GM15510 (cell line): Measurements from ENCODE around the gene DAPK1.

Experiments
- POLR2A ChIP-seq: IDR thresholded peaks from 3 replicates; pipeline ENCODE4 v1.6.1; 2011; ENCODE audit warnings: borderline replicate concordance; ENCODE audit not compliant: insufficient read length; ENCODE audit errors: extremely low read depth

Gene DAPK1

DNA sequence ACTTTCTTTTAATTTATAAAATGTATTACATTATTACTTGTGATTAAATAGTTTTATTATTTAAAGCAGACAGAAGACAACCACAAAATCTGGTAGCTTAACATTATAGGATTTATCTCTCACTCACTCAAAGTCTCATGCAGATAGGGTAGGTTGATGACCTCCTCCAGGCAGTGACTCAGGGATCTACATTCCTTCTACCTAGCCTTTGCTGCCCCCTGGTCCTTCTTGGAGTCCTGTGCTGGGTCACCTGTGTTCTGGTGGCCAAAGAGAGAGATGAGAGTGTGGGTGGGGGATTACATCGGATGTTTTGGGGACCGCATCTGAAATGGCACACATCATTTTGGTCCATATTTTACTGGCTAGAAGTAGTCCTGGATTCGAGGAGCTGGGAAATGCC, 132.6 kb downstream of the DAPK1 start:
- TF ChIP-seq POLR2A = no peak

DNA sequence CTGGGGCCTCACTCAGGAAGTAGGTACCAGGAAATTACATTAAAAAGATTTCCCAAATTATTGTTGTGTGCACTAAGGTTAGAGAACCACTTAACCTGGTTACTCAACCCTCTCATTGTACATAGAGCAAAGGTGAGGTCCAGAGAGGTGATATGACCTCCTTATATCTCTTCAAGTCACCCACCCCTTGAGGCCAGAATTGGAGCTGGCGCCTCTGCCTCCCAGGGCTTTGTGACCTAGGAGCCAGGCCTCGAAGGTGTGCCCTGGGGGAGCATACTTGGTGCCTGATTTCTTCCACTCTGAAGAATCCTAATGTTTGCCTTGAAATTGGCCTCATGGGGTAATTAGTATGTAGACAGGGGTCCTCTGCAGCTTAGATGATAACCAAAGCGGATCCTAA, 133.2 kb downstream of the DAPK1 start:
- no peak for TF ChIP-seq POLR2A

DNA sequence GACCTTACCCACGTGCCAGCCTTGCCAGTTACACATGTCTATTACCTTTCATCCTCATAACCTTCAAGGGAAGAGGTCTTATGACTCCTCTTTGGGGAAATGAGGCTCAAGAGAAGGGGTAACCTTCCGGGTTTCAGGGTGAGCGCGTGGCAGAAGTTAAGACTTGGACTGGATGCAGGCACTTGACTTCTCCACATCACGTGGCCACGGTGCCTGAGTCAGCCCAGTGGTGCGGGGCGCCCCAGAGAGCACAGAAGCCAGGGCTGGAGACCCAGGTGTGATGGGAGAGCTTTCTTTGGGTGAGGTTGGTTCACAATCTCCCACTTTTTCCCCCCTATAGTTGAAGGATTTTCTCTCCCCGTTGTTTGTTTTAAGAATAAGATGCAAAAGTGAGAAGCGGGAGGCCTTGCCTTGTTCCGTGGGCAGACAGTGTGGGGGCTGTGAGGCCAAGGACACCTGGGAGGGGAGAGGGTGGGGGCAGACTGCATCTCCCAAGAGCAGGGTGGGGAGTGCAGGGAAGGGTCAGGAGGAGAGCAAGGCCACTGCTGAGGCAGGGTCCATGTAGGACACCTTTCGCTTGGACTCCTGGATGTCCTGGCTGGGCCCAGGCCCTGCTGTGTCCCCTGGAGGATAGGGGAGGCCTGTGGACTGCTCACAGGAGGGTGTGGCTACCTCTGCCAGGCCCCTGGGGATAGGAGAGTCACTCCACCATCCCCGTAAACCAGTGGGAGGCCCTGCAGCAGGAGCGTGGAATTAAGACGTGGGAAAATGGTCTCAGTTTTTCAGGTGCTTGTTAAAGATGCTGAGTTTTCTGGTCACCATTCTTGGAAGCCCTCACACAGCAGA, 138.2 kb downstream of the DAPK1 start:
- no peak for TF ChIP-seq POLR2A

DNA sequence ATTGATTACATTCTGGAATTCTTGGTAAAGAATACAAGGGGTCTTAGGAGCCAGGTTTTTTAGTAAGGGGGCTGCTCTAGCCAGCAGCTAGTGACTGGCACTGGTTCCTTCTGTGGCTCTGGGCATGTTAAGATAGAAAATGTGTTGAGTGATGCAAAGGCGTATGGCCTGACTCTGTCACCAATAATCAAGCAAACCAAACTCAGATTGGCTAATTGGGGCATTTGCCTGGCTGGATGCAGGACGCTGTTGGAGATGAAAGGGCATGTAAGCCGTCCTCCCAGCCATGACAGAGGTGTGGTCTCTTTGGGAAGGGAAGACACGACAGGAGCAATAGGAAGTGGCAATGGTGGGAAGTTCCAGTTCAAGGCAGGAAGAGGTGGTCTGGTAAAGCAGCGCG, 140.6 kb downstream of the DAPK1 start:
- TF ChIP-seq POLR2A = no peak

DNA sequence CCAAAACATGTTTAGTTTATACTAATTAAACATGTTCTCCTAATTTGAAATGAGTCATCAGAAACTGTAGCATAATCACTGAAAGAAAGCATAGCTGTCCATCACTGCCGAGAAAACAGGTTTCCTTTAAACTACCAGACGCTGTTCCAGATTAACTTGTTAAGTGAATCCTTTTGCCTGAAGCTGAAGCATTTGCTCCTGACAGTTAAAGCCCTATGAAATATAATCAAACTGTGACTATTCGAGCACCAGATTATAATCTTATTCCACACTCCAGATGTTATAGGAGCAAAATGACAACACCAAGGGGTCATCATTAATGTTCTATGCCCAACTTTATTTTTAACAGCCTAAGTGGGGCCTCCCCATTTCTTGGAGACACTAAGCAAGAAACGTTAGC, 142.3 kb downstream of the DAPK1 start:
- TF ChIP-seq POLR2A = no peak

DNA sequence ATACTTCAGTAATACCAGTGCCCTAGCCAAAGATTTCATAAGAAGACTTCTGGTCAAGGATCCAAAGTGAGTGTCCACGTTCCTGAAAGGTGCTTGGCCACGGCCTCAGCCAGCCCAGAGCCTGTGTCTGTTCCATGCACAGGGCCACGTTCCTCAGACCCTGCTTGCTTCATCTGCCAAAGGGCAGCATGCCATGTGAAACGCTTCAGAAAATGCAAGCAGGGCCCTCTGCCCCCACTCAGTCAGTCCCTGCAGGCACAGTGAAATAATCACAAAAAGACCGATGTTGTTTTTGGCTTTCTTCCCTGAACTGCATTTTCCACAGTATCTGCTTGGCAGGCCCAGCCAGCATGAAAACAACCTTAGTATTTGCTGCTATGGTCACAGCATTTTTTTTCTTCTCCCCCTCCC, 142.7 kb downstream of the DAPK1 start:
- TF ChIP-seq POLR2A = no peak

DNA sequence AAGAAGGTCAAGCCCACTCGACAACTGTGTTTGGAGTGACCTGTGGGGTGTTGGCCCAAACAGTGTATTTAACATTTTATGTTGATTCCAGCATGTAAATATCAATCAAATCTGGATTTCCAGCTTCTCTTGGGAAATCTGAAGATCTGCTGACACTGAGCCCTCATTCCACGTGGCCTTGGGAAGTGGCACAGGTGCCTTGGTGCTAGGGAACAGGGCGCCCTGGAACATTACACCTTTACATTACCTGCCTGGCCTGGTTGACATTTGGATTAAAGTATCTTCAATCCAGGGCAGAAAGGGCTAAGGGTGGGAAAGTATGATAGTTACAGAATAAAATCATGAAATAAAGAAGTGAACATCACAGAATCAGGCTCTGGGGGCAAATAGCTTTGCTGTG, 143.4 kb downstream of the DAPK1 start:
- no peak for TF ChIP-seq POLR2A

DNA sequence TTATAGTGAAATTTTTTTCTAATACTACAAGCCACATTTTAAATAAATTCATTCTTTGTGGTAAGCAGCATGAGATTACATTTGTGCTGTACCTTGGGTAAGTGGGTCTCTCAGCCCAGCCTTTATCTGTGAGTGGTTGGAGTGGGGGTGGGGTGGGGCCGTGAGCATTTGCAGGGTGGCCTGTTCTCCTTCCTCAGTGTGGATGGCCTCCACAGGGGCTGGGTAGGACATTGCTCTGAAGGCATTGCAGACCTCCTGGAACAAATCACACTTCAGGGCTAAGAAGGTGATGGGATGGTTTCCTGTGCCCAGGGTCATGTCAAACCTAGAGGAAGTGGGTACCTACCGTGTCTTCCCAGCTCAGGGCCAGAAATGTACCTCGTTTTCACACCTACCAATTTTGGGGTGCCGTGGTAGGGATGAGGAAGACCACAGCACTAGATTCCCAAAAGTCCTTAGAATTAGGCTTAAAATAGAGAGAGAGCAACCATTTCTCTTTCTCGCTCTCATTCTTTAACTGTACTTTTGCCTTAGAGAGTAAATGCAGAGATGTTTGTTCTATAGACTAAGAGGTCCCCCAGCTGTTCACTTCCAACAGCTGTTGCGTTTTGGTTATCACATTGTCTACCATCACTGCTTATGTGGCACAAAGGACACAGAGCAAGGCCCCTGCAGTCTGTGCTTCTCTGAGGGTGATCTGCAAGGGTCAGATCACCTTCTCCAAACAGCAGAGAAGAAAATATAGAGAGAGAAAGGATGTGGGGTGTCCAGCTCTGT, 144.9 kb downstream of the DAPK1 start:
- no peak for TF ChIP-seq POLR2A

DNA sequence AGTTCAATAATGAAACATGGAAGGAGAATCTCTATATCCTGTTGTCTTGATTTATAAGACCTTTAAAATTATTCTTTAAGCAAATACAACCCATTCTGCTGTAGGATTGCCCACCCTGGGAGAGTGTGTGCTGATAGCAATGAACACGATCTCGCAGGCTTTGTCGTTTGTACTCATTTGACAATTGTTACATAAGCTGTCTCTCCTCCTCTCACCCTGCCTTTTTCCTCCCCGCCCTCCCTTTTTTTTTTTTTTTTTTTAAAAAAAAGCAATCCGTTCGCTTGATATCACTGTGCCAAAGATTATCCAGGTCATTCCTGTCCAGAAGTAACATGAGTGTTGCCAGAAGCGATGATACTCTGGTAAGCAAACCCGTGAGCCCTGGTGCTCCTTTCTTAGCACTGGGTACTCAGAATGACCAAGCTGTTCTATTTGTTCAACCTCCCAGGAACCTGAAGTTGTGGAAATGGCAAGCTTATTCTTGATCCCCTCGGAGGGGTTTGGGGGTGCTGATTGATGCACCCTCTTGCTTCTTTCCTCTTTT, 145.5 kb downstream of the DAPK1 start:
- TF ChIP-seq POLR2A = no peak

DNA sequence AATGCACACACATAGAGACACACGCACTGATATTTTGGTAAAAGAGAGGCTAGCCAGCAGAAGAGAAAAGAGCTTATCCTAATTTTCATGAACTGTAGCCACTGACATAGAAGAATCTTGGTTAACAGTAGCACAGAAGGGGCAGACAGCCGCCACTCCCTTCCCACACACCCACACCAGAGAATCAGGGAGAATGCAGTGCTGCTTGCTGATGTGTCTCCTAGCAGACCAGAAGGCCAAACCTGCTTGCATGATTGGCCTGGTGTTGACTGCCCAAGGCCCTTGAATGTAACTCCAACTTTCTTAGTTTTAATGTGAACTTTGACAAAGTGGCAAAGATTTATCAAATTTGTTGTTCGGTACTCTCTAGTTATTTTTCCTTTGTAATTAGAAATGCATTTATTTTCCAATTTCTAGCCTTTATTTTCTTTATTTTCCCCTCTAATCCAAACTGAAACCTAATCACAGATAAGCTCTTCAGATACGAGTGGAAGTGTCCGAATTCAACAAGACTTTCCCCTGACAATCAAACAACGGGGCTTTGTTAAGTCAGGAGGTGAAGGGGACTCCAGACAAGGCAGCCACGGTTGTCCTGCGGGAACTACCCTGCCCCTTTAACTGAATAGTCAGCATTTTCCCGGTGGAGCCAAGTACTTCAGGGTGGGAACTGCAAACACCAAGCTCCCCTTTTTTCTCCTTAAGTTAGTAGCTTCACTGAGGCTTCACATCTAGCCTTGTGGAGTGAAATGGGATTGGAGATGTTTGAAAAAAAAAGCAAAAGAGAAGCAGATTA, 146.3 kb downstream of the DAPK1 start:
- no peak for TF ChIP-seq POLR2A

DNA sequence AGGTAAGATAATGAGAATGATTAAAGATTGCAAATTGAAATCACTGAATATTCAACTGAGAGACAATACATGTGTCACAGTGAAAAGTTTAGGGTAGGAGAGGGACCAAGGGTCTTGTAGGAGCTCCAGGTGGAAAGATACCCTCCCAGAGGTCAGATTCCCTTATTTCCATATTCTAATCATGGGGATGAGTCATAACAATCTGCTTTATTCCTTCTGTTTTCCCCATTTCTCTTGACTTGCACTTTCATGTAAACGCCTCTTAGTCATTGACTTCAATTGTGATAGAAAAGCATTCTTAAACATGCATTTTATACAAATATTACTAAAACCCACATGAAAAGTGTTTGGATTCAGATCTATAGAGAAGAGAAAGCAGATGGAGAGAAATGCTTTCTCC, 147.0 kb downstream of the DAPK1 start:
- no peak for TF ChIP-seq POLR2A

DNA sequence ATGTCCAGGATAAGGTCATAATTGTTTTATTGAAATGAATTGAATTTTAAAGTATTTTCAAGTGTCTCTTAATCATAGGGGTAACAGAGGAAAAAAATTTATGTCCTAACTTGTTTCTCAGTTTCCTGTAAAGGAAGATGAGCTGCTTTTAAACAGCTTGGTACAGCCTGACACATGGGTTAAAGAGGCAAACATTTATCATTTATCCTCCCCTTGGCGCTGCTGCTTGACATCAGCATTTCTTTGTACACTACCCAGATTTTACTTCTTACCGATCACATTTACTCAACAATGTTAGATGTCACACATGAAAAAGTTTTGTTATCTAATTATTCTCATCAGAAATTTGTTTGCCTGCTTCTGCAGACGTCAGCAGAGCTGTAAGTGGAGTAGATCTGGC, 148.9 kb downstream of the DAPK1 start:
- no peak for TF ChIP-seq POLR2A

DNA sequence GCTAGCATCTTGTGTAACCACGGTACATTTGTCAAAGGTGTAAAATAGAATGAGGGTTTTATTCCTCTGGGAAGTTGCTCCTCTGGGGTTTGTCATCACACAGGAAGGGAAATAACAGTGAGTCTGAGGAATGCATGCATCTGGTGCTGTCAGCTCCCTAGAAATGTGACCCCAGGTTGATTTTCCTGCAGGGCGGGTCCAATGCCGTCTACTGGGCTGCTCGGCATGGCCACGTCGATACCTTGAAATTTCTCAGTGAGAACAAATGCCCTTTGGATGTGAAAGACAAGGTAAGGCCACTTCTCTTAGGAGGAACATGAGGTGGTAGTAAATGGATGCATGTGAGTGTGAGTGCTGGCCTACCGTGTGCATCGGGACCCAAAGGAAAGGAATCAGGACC, 149.4 kb downstream of the DAPK1 start:
- TF ChIP-seq POLR2A = no peak

DNA sequence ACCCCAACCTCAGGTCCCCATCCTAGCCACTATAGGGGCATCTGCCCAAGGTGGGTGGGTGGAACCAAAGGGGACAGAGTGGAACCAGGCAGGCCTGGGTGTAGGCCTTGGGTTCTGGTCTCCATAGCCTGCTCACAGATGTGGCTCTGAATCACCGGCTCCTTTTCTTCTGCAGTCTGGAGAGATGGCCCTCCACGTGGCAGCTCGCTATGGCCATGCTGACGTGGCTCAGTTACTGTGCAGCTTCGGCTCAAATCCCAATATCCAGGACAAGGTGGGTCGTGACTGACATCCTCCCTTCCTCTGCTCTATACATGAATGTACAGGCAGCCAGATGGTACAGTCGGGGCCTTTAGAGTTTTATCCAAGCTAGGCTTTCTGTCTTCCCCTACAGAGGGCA, 150.9 kb downstream of the DAPK1 start:
- no peak for TF ChIP-seq POLR2A
